GM12878 (cell line): ENCODE results near the gene EPB41L4A.

Experiments
- ATF2 ChIP-seq: IDR thresholded peaks from 2 replicates; pipeline ENCODE4 v1.6.1; 2012; ENCODE audit warnings: low read length, inconsistent platforms
- CTCF ChIP-seq, 3 experiments: IDR thresholded peaks in 2 of 3; conservative IDR thresholded peaks in 1 of 3; 2 replicates each; pipeline ENCODE4 v1.5.1; 2011; ENCODE audit warnings: low read depth in 3 of 3, low read length in 3 of 3, mild to moderate bottlenecking in 3 of 3, control low read depth in 2 of 3, moderate library complexity in 2 of 3, inconsistent platforms in 1 of 3, mixed read lengths in 1 of 3; ENCODE audit not compliant: control insufficient read depth in 2 of 3, insufficient read depth in 1 of 3; ENCODE audit errors: extremely low read depth in 1 of 3
- EP300 ChIP-seq, 2 experiments: fragments of 150-350 bp in 1 of 2; IDR thresholded peaks; 2 replicates each; pipeline ENCODE4 v1.6.1; 2011 to 2012; ENCODE audit warnings: low read depth in 2 of 2, low read length in 2 of 2, borderline replicate concordance in 1 of 2, improper control_type of control experiment in 1 of 2, inconsistent platforms in 1 of 2; ENCODE audit not compliant: control insufficient read depth in 1 of 2
- FOXK2 ChIP-seq: fragments of 450-650 bp; IDR thresholded peaks from 2 replicates; pipeline ENCODE4 v1.6.1; 2017; ENCODE audit warnings: mild to moderate bottlenecking, moderate library complexity
- FOXM1 ChIP-seq: IDR thresholded peaks from 2 replicates; pipeline ENCODE4 v1.6.1; 2012; ENCODE audit warnings: low read depth, mild to moderate bottlenecking, inconsistent platforms, low read length, moderate library complexity
- GATAD2B ChIP-seq: fragments of 450-650 bp; conservative IDR thresholded peaks from 2 replicates; pipeline ENCODE4 v1.6.1; 2017; ENCODE audit warnings: low read depth, mild to moderate bottlenecking, moderate library complexity
- IRF3 ChIP-seq: fragments of 450-650 bp; IDR thresholded peaks from 2 replicates; pipeline ENCODE4 v1.6.1; 2014; ENCODE audit warnings: mild to moderate bottlenecking
- MEF2B ChIP-seq: fragments of 450-650 bp; IDR thresholded peaks from 2 replicates; pipeline ENCODE4 v1.6.1; 2018; ENCODE audit warnings: mild to moderate bottlenecking, moderate library complexity; ENCODE audit not compliant: partially characterized antibody, poor library complexity, severe bottlenecking
- MYC ChIP-seq: IDR thresholded peaks from 2 replicates; pipeline ENCODE4 v1.6.1; 2011; ENCODE audit warnings: mild to moderate bottlenecking, low read length, moderate library complexity, inconsistent platforms; ENCODE audit not compliant: insufficient read depth, insufficient replicate concordance, insufficient read length, severe bottlenecking
- NFYB ChIP-seq: IDR thresholded peaks from 2 replicates; pipeline ENCODE4 v1.6.1; 2011; ENCODE audit warnings: low read depth, mild to moderate bottlenecking, low read length, improper control_type of control experiment, moderate library complexity; ENCODE audit not compliant: insufficient read depth
- POLR2A ChIP-seq: IDR thresholded peaks from 2 replicates; pipeline ENCODE4 v1.6.1; 2011; ENCODE audit warnings: low read depth, mild to moderate bottlenecking, low read length
- REST ChIP-seq: IDR thresholded peaks from 2 replicates; pipeline ENCODE4 v1.6.1; 2012; ENCODE audit warnings: mild to moderate bottlenecking, low read depth, low read length
- TAF1 ChIP-seq: IDR thresholded peaks from 2 replicates; pipeline ENCODE4 v1.6.1; 2011; ENCODE audit warnings: mild to moderate bottlenecking, low read depth, low read length, borderline replicate concordance
- ZZZ3 ChIP-seq: IDR thresholded peaks from 2 replicates; pipeline ENCODE4 v1.6.1; 2011; ENCODE audit warnings: low read depth; ENCODE audit not compliant: control insufficient read depth, insufficient read length

GRCh38 chr5:112200131-112200530, 218.9 kb downstream of the EPB41L4A start:
- TF ChIP-seq IRF3 (no peak), FOXM1 (no peak), GATAD2B (no peak), CTCF (IDR thresholded peaks at IDR 0.05 in 2 of 3, conservative IDR thresholded peaks at IDR 0.05 in 1 of 3; ENCODE audit: control insufficient read depth in 2 of 3, extremely low read depth in 1 of 3, insufficient read depth in 1 of 3, low read depth in 3 of 3, low read length in 3 of 3) (no peak), MYC (no peak), POLR2A (no peak), ATF2 (no peak), NFYB (no peak), REST (no peak), EP300 (IDR thresholded peaks at IDR 0.05; ENCODE audit: borderline replicate concordance in 1 of 2, control insufficient read depth in 1 of 2, low read depth in 2 of 2, low read length in 2 of 2) (no peak), ZZZ3 (no peak), FOXK2 (no peak), TAF1 (no peak), MEF2B (no peak)
